D341Med (cell line): ENCODE measurements around the gene ZBTB7C.

Source experiments
- DNase-seq: peaks from one replicate; pipeline ENCODE4 v3.0.0; 2012; ENCODE audit warnings: low spot score

The ZBTB7C gene

DNA sequence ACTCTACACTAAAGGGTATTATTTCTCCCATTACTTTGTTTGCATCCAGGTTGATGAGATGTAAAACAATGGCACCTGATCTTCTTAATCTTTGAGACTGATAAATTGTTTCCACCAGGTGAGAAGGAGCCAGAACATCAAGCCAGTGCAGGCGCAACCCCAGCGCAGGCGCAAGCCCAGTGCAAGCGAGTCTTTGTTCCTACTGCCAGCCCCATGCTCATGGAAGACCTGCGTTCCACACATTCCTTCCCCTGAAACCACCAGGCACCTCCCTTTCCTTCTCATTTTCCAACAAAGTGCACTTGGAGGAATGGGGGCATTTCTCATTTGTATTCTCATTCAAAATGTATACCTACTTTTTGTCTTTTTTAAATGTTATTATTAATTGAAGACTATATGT is 290.0 kb downstream of the ZBTB7C start:
- DNase-seq: no peak

DNA sequence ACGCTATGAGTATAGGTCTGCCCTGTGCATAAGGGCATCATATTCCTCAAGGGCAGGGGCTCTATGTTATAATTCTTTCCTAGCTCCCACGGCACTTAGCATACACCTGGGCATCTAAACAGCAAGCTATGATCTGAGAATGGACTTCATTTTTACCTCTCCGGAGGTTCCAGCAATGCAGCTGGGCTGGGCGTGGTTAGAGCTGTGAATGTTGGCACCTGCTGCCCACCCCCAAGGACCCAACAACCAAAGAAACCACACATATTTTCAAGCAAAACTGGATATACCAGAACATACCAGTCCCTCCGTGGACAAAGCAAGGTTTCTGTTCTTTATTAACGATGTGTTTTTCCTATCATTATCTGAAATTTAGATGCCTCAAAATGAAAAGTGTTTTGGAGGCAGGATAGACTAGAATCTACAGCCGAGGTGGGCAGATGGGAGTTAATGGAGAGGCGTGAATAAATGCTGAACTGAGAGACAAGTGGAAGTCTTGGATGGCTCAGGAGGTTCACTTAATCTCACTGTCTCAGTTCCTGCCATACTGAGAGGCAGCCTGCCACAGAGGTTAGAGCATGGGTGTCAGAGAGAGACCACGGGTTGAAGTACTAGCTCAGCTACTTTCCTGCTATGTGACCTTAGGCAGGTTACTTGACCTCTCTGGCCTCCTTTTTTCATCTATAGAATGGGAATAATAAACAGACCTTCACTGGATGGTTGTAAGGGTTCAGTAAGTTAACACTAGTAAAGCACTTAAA is 292.1 kb downstream of the ZBTB7C start:
- no peak for DNase-seq

DNA sequence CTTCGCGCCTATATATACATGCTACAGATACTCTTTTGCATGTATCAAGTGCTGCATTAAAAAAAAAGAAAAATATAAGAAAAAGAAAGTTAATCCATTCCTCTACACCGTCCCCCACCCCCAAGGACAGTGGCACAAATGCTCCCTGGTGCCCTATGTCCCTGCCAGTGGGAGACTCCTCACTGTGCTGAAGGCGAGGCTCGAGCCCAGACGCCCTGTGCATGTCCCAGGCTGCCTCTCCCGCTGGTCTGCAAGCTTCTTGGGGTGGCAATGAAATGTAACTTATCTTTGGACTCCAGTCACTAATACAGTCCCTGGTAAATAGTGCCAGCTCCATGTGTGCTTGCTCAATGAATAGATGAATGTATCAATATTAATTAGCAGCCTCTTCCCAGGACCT is 293.2 kb downstream of the ZBTB7C start:
- DNase-seq: no peak

DNA sequence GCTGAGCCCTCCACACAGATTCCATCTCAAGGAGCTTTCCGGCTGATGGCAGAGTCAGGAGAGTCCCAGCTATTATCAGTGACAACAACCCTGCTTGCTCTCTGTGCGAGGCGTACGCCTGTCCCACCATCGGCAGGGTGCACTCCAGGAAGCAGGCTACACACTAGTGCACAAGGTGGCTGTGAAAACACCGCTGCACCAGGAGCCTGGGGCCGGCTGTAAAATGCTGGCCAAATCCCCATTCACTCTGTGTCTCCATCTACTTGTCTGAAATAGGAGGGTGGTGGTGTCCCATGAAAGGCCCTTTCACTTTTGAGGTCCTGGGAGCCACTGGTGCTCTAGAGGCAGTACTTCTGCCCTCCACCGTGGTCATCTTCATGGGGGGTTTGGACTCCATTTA is 295.5 kb downstream of the ZBTB7C start:
- DNase-seq: no peak

DNA sequence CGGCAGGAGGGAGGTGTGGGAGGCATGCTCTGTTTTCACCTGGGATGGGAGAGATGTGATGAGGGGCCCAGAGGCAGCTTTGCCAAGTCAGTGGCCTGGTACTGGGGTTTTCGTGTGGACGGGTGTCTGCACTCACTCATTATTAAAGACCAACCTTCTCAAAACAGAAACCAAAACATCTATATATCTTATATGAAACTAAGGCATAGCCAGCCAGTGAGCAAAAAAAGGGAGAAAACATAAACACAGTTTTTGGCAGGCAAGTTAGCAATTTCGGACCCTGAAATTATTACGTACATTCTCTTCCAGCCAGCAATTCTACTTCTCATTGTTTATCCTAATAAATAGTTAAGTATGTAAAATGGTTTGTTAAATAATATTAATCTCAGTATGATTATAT is 297.6 kb downstream of the ZBTB7C start:
- no peak for DNase-seq

DNA sequence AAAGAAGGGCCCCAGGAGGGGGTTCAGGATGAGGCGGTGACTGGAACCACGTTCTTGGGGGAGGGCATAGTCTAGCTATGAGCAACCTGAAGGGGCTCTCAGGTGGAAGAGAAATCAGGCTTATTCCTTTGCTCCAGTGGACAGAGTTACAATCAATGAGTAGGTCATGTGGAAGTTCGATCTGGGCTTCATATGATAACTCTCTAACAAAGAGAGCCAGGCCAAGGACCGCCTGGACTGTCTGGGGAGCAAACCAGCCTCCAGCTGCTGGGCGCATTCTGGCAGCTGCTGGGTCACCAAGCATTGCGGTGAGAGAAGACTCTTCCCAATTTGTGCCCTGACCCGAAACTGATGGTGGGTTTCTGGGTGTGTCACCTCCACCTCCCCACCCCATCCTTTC is 298.4 kb downstream of the ZBTB7C start:
- no peak for DNase-seq

DNA sequence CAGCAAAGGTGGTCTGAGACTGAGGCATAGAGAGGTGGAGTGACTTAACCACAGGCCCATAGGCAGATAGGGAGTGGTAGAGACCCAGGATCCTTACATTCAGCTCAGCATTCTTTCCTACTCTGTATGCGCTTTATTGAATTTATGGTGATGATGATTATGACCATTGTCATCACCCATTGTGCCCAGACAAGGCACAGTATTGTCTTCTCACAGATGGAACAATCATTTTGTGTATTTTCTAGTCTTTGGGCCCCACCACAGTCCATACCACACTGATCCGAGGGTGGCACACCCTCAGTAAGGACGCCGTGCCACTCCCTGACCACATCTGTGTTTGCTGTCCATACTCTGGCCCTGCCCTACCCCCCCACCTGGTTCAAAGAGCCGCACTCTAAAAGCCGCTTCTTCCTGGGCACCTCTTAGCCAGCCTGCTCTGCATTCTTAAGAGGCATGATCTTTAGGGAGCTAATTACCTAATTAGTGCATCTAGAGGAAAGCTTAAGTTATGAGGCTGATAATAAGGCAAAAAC is 299.2 kb downstream of the ZBTB7C start:
- DNase-seq: no peak

DNA sequence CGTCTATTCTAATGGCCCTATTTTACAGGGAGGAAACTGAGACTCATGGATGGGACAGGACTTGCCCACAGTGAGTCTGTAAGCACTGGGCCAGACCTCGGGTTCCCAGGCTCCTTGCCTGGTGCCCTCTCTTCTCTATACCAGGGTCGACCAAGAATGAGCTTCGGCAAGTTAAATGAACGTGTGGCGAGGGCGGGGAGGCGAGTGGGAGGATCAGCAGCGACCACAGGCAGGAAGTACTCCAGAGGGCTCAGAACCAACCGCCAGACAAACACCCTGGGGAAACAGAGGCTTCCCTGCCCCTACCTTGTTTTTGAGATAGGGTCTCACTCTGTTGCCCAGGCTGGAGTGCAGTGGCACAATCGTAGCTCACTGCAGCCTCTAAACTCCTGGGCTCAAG is 301.0 kb downstream of the ZBTB7C start:
- DNase-seq: no peak

DNA sequence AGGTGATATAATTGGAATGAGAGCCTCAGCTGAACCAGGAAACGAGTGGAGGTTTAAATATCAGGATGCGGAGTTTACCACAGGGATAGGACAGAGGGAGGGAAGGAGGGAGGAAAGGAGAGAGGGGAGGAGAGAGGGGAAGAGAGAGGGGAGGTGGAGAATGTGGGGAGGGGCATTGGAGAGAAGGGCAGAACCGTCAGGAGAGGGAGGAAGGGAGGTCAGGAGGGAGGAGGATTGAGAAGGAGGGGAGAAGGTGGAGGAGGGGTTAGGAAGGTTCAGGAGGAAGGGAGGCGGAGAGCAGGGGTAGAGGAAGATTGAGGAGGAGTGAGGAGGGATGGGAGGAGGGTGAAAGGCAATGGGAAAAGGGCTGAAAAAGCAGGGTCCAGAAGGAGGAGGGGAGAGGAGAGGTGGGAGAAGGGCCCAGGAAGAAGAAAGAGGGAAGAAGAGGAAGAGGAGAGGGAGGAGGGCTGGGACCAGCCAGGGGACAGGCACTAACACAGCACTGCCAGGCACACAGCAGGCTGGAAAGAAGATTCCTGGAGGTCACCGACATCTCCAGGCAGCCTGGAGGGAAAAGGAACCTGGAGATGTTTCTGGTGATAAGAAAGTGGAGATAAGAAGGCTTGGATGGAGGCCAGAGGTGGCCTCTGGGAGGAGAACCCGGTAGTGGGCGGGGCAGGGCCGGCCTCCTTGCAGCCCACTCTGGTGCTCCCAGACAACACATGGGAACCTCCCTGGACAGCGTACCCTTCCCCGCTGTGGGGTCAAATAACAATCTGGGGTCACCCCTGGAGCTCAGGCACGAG is 302.0 kb downstream of the ZBTB7C start:
- DNase-seq: no peak

DNA sequence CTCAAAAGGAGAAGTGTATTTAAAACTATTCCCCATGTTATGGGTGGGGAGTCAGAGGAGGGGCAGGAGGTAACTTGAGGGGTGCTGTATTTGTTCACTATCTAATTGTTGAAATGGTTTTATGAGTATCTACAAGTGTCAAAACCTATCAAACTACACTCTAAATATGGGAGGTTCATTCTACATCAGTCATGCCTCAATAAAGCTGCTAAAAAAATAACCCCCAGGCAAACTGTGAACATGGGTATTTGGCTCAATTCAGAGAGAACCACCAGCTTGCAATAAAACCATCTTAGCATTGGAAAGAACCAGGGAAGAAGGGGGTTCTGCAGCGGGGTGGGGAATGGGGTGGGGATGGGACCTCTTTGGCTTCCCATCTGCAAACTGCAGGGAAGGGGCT is 302.7 kb downstream of the ZBTB7C start:
- DNase-seq: no peak

DNA sequence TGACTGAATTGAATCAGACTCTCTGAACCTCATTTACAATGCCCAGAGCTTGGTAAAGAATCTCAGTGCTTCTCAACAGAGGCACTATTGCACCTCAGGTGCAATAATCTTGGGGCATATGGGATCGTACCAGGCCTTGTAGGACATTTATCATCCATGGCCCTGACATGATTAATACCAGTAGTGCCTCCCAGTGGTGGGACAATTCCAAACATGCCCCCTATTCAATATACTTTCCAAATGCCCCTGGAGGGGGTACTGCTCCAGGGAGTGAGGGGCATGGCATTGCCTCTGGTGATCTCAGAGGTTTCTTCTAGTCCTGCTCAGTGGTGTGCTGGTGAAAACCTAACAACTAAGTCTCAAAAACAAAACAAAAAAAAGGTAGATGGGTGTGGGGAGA is 303.9 kb downstream of the ZBTB7C start:
- no peak for DNase-seq

DNA sequence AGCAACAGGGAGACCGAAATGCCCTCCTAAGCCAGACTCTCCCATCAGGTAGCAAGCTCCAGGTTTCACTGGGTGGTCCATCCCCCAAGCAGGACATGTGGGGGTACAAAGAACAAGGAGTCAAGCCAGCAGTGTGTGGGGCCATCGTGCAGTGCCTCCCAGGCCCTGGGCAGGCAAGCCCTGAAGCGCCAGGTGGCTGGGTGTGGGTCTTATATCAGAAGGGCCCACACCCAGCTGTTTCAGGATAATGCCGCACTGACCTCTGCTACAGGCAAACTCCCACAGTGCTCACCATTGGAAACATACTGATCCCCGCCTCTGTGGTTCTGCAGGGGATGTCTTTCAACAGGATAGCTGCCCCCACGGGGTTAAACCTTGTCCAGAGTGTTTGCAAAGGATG is 304.5 kb downstream of the ZBTB7C start:
- no peak for DNase-seq

DNA sequence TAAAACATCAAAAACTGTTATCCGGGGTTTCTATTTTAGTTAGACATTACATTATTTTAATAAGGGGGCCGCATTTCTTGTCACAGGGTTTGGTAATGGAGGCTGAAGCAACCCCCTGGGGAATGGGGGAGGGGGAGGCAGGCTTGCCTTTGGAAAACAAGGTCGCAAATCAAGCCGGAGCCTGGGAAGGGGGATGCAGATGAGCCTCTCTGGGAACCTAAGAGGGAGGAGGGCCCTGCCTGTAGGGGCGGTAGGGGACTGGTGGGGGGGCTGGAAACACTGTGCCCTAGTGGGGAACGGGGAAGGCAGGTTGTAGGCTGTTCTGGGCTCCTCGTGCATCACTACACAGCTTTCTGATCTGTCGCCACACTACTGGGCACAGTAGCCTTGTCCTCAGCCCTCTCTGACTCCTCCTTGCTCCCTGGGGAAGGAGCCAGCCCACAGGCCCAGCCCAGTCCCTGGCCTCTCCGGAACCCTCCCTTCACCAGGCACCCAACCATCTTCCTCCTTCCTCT is 308.5 kb downstream of the ZBTB7C start:
- no peak for DNase-seq

DNA sequence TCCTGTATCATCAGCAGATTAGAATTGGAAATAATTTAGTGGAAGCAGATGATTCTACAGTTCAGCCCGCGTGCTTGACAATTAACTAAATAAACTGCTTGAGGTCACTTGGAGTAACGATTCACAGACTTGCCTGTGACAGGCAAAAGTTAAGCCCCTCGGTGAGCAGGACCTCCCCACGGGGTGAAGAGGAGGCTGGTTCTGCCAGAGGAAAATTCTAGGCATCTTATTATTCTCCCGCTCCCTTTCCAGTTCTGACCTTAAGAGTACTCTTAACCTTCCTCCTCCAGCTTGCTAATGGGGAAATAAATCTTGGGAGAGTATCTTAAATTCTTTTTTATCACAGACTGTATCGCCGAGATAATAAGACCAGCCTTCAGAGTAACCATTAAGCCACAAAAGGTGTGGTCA is 309.0 kb downstream of the ZBTB7C start:
- no peak for DNase-seq

DNA sequence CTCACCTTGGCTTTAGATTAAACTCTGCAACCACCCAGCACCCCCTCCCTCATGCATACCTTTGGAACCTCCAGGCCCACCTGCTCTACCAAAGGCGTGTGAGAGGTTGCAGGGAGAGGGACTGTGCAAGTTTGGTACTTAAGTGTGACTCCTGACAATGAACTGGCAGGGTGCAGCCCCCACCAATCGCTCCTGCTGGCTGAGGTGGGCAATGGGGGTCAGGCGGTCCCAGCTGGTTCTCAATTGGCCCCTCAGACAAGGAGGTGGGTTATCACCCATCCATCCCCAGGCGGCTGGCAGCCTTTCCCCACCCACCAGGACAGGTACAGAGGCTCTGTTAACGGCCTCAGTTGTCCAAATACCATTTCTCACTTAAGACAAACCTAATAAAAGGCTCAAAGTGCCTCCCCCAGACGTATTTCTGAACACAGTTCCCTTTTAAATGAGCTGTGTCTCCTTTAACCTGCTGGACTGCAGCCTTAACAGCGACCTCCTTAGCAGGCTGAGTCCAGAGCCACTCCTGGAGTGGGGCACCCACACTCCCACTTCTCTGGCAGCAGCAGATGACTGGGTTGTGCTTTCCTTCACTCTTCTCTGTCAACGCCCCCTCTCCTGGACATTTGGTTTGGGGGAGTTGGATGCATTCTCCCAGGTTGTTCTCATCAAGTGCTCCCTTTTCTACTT is 309.6 kb downstream of the ZBTB7C start:
- DNase-seq: no peak

DNA sequence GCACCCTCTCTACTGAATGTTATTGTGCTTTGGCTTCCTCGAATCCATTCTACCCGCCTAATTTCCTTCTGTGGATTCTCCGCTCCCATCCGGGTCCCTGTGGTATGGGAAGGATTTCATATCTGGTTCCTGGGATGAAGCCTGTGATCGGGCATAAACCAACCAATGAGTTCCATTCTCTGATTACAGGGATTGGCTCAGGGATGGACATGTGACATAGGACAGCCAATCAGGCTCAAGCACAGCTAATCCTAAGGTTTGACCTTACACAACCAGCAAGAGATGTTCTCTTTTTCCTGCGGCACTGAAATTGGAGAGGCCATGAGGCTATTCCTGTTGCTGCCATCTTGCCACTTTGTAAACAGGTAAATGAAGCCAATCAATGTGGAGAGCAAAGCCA is 310.6 kb downstream of the ZBTB7C start:
- no peak for DNase-seq

DNA sequence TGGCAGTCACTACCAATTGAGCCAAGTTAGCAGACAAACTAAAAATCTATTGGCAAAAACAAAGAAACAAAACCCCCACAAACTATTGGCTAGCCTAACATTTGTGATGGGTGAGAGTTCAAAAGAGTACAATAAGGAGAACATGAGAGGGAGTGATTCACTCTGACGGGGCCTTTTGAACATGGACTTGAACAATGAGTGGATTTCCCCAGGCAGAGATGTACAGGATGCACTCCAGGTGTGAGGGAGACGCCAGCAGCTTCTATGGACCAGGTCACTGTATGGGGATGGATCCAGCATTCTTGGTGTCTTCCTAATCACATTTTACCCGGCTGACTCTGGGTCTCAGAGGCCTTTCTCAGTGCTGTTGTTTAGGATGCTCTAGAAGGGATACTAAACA is 311.2 kb downstream of the ZBTB7C start:
- no peak for DNase-seq

DNA sequence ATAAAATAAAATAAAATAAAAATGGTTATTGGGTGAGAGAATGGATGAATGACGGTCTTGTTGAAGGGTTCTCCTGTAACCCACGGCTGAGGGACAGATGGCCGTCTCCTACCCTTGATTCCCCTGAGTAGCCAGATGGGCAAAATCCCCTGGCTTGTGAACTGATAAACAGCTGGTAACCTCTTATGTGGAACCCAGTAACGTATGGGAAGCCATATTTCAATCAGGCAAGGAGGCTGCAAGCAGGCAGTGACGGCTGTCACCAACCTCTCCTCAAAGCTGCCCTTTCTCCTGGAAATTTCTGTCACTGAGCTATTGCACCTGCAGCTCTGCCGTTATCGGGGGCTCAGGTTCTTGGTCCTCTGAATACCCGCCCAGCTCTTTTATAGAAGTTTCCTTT is 313.5 kb downstream of the ZBTB7C start:
- no peak for DNase-seq

DNA sequence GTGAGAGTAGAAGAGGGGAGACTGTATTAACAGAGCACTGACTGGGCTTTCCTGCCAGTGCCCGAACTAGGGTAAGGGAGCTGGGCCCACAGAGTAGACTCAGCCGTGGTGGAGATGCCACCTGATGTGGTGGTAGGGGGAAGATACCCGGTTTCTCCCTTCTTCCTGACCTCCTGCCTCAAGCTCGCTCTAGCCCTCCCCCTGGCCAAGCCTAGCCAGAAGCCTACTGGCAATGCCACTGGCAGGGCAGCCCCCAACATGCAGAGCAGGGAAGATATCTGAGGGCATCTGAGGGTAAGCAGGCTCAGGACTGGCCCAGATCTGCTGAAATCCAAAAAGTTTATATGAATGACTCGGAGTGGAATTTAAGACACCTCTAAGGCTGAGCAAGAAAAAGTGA is 316.1 kb downstream of the ZBTB7C start:
- no peak for DNase-seq

DNA sequence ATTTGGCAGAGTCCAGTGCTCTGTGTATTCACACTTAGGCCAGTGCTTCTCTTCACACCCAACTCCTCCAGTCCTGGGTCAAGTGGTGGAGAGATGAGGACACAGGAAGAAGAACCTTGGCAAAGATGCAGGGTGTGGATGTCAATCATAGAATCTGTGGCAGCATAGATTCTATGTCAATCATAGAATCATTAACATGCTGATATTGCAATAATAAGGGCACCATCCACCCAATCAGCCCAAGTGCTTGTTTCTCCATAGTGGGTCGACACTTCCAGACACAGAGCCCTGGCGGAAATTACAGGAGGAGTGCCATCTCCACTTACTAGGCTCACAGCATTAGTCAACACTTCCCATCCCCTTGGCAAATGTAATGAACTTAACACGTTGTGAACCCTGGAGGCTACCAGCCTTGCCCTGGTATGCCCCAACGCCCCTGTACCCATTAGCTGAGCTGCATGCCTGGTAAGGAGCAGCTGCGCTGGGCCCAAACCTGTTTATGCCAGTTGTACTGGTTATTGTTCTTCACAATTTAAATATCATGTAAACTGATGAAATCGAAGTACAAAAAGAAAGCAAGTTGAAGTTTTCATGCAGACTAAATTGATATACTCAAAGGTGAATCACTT is 317.2 kb downstream of the ZBTB7C start:
- DNase-seq: no peak

DNA sequence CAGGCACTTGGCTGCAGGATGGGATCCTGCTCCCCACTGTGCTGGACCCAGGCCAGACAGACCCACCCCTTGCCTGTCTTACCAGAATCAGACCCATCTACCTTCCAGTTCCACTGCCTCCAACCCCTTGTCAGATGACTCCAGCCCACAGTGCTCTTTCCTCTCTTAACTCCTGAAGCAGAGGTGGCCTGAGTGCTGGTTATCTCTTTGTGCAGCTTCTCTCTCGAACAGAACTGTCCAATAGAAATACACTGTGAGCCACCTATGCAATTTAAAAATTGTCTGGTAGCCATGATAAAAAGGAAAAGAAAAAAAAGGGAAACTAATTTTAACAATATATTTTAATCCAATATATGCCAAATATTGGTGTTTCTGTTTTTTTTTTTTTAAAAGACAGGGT is 318.5 kb downstream of the ZBTB7C start:
- DNase-seq: no peak

DNA sequence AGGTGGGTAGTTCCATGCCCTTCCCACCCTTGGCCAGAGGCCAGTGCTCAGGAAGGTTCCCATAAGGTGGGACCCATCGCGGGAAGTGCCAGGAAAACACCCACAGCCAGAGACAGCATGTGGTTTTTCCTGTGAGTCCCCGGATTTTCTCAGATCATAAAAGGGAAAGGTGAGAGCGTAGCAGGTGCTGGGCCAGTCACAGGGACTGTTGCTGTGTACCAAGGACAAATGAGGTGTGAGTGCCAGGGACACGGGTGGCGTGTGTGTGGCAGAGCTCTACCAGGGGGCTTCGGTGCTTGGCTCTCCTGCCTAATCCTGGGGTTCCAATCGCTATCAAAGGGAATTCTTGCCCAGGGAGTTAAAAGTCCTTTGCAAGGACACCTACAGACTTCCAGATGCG is 319.2 kb downstream of the ZBTB7C start:
- DNase-seq: no peak
